Ovary (tissue), 9 donors: Measurements from ENCODE around the gene HDHD5. TPM values are rescaled to one million over a fixed set of nuclear protein-coding genes. Genes with fewer than 3 reads are reported as not detected.

ENCODE experiments used
- DNase-seq, 5 donors: peaks; one replicate each; pipeline ENCODE4 v3.0.0-alpha.2; 2019 to 2020
- H3K27ac ChIP-seq, 2 donors: fragments of 200-600 bp; one replicate each; pipeline versions ENCODE4 v1.5.1 to v1.8.0; 2019 to 2022
- H3K27me3 ChIP-seq: fragments of 200-600 bp; one replicate; pipeline ENCODE4 v1.8.0; 2022
- H3K36me3 ChIP-seq: fragments of 200-600 bp; sonication (generic); one replicate; pipeline ENCODE4 v1.5.1; 2019
- H3K4me1 ChIP-seq: one replicate; pipeline ENCODE4 v1.8.1; 2013; ENCODE audit warnings: mild to moderate bottlenecking, moderate library complexity; ENCODE audit not compliant: insufficient read depth
- H3K4me3 ChIP-seq: fragments of 200-600 bp; sonication (generic); one replicate; pipeline ENCODE4 v1.5.1; 2017
- H3K9me3 ChIP-seq, 2 donors: fragments of 200-600 bp in 1 of 2; sonication (generic) in 1 of 2; one replicate each; pipeline versions ENCODE4 v1.5.1 to v1.8.1; 2013 to 2019; ENCODE audit warnings: mild to moderate bottlenecking in 1 of 2, moderate library complexity in 1 of 2
- CTCF ChIP-seq, 3 donors: fragments of 450-650 bp in 2 of 3; fragments of 200-600 bp in 1 of 3; IDR thresholded peaks; one replicate each; pipeline versions ENCODE4 v1.5.1 to v1.8.0; 2016 to 2022; ENCODE audit warnings: antibody characterized with exemption in 3 of 3, mild to moderate bottlenecking in 1 of 3
- EP300 ChIP-seq: sonication (generic); formaldehyde crosslinking; IDR thresholded peaks from one replicate; pipeline ENCODE4 v1.6.1; 2017; ENCODE audit warnings: antibody characterized with exemption
- POLR2A ChIP-seq: fragments of 450-650 bp; IDR thresholded peaks from one replicate; pipeline ENCODE4 v1.6.1; 2017; ENCODE audit warnings: antibody characterized with exemption, mild to moderate bottlenecking, moderate library complexity
- WGBS, 3 donors: extraction: QIAGEN DNeasy Blood & Tissue Kit in 1 of 3; methylation state at CpG; one replicate each; pipeline versions ENCODE4 v1.1.5 to v1.1.7; 2013 to 2017; 5-methylcytosine and 5-hydroxymethylcytosine counted together
- intact Hi-C, 4 donors: fragments of 100-400 bp; cut with DNase I; formaldehyde crosslinking; loops; one replicate each; pipeline versions ENCODE4 v1.11.0 to v1.15.1; 2022 to 2023
- polyA plus RNA-seq, 2 donors: library from polyadenylated mRNA; stranded (reverse); fragments of 200-250 nt in 1 of 2; fragments of 350-450 nt in 1 of 2; fragmentation: Illumina TruSeq in 1 of 2; extraction: RNeasy Lipid Tissue Mini Kit (QIAGEN cat#74804) in 1 of 2; gene quantifications; one replicate each; pipeline ENCODE4 v1.2.3, GENCODE V29; 2013 to 2014
- total RNA-seq, 7 donors: library from RNA; depleted of rRNA in 2 of 7; stranded (reverse); fragments of >200 nt in 2 of 7; fragmentation: NEBNext Ultra II Directional in 3 of 7; extraction: Animal tissue kit (Norgen Biotek cat#: 25700) in 3 of 7; gene quantifications; one replicate each; pipeline versions ENCODE4 v1.1.0 to v1.2.4, GENCODE V29; 2016 to 2023
- donor health status: DM: no; HTN: no; CAD: no; lungs with moderate emphysema.
- donor health status: DM: no; HTN: no; CAD: no.
- donor health status: Bipolar disorder and iron deficiency.
- donor health status: DM: yes; HTN: yes; CAD: no.
- donor health status: DM: no; HTN: no; CAD: no.
- donor health status: DM: yes; HTN: yes; CAD: no.

The HDHD5 gene
- total and polyA plus RNA-seq, 9 donors: 8.9 to 29.5 (median 23.9) TPM

GRCh38 chr22:17121233-17122195 is 37.6 kb downstream of the HDHD5 start, which contains the start of gene TMEM121B:
TMEM121B (minus strand) TSS chr22:17121360; CDS start chr22:17121127, 233 bp downstream.
- Histone ChIP-seq H3K27ac (no peak within 1 kb of the TSS), H3K4me1 (peaks cover 7% of the 10 kb centered on the region), H3K9me3 (no peaks in the 10 kb centered on the region), H3K27me3 (peaks cover 5% of the 10 kb centered on the region), H3K4me3 (peak within 1 kb of the TSS; percentile 38), H3K36me3 (no peaks in the 10 kb centered on the region)
- intact Hi-C loops: loop anchor here in 1 of 4 donors (5.0 kb wide), 1 partner anchor 284 kb away; no protein-coding TSS in a partner anchor
- WGBS, 3 donors: 6 to 7% (median 7%) methylated on average over 57 to 69 of the region's 69 CpGs
- TF ChIP-seq POLR2A: no peak
- no peak for TF ChIP-seq EP300
- no peak for TF ChIP-seq CTCF (IDR thresholded peaks at IDR 0.05)
- peak; percentile 21 to 53 (median 31) for DNase-seq

GRCh38 chr22:17120711-17121232 is 38.3 kb downstream of the HDHD5 start:
- no peaks in the 10 kb centered on the region for H3K36me3 ChIP-seq
- no peak overlapping the region for H3K27ac ChIP-seq
- WGBS, 3 donors: 0 to 1% (median 1%) methylated on average over 40 to 70 of the region's 70 CpGs
- TF ChIP-seq EP300 (no peak), POLR2A (no peak), CTCF (IDR thresholded peaks at IDR 0.05) (no peak)
- peaks cover 5% of the 10 kb centered on the region for H3K27me3 ChIP-seq
- peak overlapping the region; percentile 38 for H3K4me3 ChIP-seq
- no peak for DNase-seq
- H3K9me3 ChIP-seq: no peaks in the 10 kb centered on the region
- peaks cover 7% of the 10 kb centered on the region for H3K4me1 ChIP-seq
- intact Hi-C loops: loop anchor here in 1 of 4 donors (5.0 kb wide), 1 partner anchor 283 kb away; no protein-coding TSS in a partner anchor

- H3K4me1 ChIP-seq: peaks cover 7% of the 10 kb centered on the region
- intact Hi-C loops: loop anchor here in 1 of 4 donors (5.0 kb wide), 1 partner anchor 283 kb away; no protein-coding TSS in a partner anchor
- H3K36me3 ChIP-seq: no peaks in the 10 kb centered on the region
- peak in 4 of 5 donors; percentile 42 to 69 (median 60) for DNase-seq
- 1 to 2% (median 1%) methylated on average over 34 to 45 of the region's 45 CpGs for WGBS, 3 donors
- no peak overlapping the region for H3K4me3 ChIP-seq
- H3K27me3 ChIP-seq: peaks cover 5% of the 10 kb centered on the region
- TF ChIP-seq POLR2A: no peak
- no peak for TF ChIP-seq CTCF (IDR thresholded peaks at IDR 0.05)
- no peak for TF ChIP-seq EP300
- no peaks in the 10 kb centered on the region for H3K9me3 ChIP-seq
- H3K27ac ChIP-seq: no peak overlapping the region
Observed at GRCh38 chr22:17120281-17120680, 38.8 kb downstream of the HDHD5 start.

GRCh38 chr22:17119481-17120202 is 39.4 kb downstream of the HDHD5 start:
- 22 to 39% (median 26%) methylated on average over 55 to 63 of the region's 63 CpGs for WGBS, 3 donors
- intact Hi-C loops: loop anchor here in 1 of 4 donors (5.0 kb wide), 1 partner anchor 282 kb away; no protein-coding TSS in a partner anchor

More at GRCh38 chr22:17119481-17120202, 39.4 kb downstream of the HDHD5 start:
- H3K27me3 ChIP-seq: peaks cover 5% of the 10 kb centered on the region
- TF ChIP-seq POLR2A (no peak), CTCF (IDR thresholded peaks at IDR 0.05) (no peak), EP300 (no peak)
- H3K9me3 ChIP-seq: no peaks in the 10 kb centered on the region
- H3K4me1 ChIP-seq: peaks cover 7% of the 10 kb centered on the region
- H3K4me3 ChIP-seq: no peak overlapping the region
- no peaks in the 10 kb centered on the region for H3K36me3 ChIP-seq
- no peak overlapping the region for H3K27ac ChIP-seq
- no peak for DNase-seq
